Panc1 (cell line): ENCODE measurements around the gene METTL22. TPM values are rescaled to one million over a fixed set of nuclear protein-coding genes. Genes with fewer than 3 reads are reported as not detected.

Experiments used
- ATAC-seq: fragments of 200-7000 bp; cut with Tn5 transposase; 2 replicates; pipeline ENCODE4 v1.9.1; 2020; ENCODE audit warnings: mild to moderate bottlenecking, moderate library complexity
- BruUV-seq: library from RNA; stranded (reverse); fragments of 400-500 nt; replicated peaks from 2 replicates; lab custom pipeline; 2021; lab: Mats Ljungman, UMichigan
- CTCF ChIA-PET: fragments of 300-600 bp; sonication (Branson Sonifier 250); formaldehyde crosslinking; loops from one replicate; lab custom pipeline; 2022; ENCODE audit warnings: antibody characterized with exemption; lab: Charles Lee
- POLR2A ChIA-PET: fragments of 300-600 bp; sonication (Branson Sonifier 250); formaldehyde crosslinking; loops from one replicate; lab custom pipeline; 2022; ENCODE audit warnings: antibody characterized with exemption; lab: Charles Lee
- DNase-seq: peaks from one replicate; pipeline ENCODE4 v3.0.0-alpha.2; 2010; ENCODE audit warnings: low read depth, low spot score
- H3K27ac ChIP-seq: 2 replicates; pipeline ENCODE4 v1.5.1; 2011; ENCODE audit warnings: mild to moderate bottlenecking, low read length, inconsistent platforms
- H3K27me3 ChIP-seq: fragments of 200-500 bp; sonication (Bioruptor generic); 2 replicates; pipeline ENCODE4 v1.6.0; 2014; ENCODE audit warnings: low read length, inconsistent platforms; ENCODE audit not compliant: control insufficient read depth, insufficient read depth
- H3K36me3 ChIP-seq: fragments of 200-500 bp; sonication (Bioruptor generic); 2 replicates; pipeline ENCODE4 v1.5.1; 2014; ENCODE audit warnings: inconsistent platforms, mild to moderate bottlenecking, low read length, moderate library complexity; ENCODE audit not compliant: control insufficient read depth, insufficient read depth
- H3K4me1 ChIP-seq: 2 replicates; pipeline ENCODE4 v1.5.1; 2011; ENCODE audit warnings: inconsistent platforms, mild to moderate bottlenecking, low read length, moderate library complexity; ENCODE audit not compliant: control insufficient read depth, insufficient read depth
- H3K4me3 ChIP-seq, 2 experiments: 2 replicates each; pipeline ENCODE4 v1.5.1; 2011 to 2012; ENCODE audit warnings: low read depth in 2 of 2, low read length in 2 of 2, mild to moderate bottlenecking in 2 of 2, inconsistent platforms in 1 of 2, moderate library complexity in 1 of 2
- H3K9me3 ChIP-seq: fragments of 200-500 bp; sonication (Bioruptor generic); 2 replicates; pipeline ENCODE4 v1.5.1; 2014; ENCODE audit warnings: low read depth, mild to moderate bottlenecking, inconsistent platforms, low read length, moderate library complexity; ENCODE audit not compliant: control insufficient read depth, insufficient read depth
- CTCF ChIP-seq: fragments of 450-650 bp; IDR thresholded peaks from 2 replicates; pipeline ENCODE4 v1.5.1; 2017; ENCODE audit warnings: mild to moderate bottlenecking
- POLR2AphosphoS5 ChIP-seq: IDR thresholded peaks from 2 replicates; pipeline ENCODE4 v1.6.1; 2012; ENCODE audit warnings: mild to moderate bottlenecking, low read depth, low read length, moderate library complexity
- REST ChIP-seq, 2 experiments: IDR thresholded peaks; 2 replicates each; pipeline ENCODE4 v1.6.1; 2011 to 2012; ENCODE audit warnings: low read depth in 2 of 2, control low read depth in 1 of 2, low read length in 1 of 2, mild to moderate bottlenecking in 1 of 2, moderate library complexity in 1 of 2; ENCODE audit not compliant: insufficient read depth in 1 of 2
- SIN3A ChIP-seq: IDR thresholded peaks from 2 replicates; pipeline ENCODE4 v1.6.1; 2012; ENCODE audit warnings: low read depth, mild to moderate bottlenecking, low read length, moderate library complexity, borderline replicate concordance; ENCODE audit not compliant: insufficient read depth
- TCF7L2 ChIP-seq: IDR thresholded peaks from 2 replicates; pipeline ENCODE4 v1.6.1; 2011; ENCODE audit warnings: mild to moderate bottlenecking, low read depth, low read length, inconsistent platforms
- in situ Hi-C: cut with HindIII; loops from 2 replicates; pipeline ENCODE4 v1.10.0; 2016; ENCODE audit warnings: low sequenced_read_pairs, low pct_unique_long_range_greater_than_20kb
- intact Hi-C: fragments of 100-400 bp; cut with micrococcal nuclease; formaldehyde crosslinking; loops from one replicate; pipeline ENCODE4 v1.10.0; 2022; ENCODE audit not compliant: unreplicated experiment
- total RNA-seq: library from RNA; stranded (reverse); gene quantifications from one replicate; pipeline ENCODE4 v1.2.1, GENCODE V29; 2021; ENCODE audit not compliant: unreplicated experiment

METTL22 gene
- total RNA-seq, 1 experiment from 2014 or later = 31.8 TPM

- intact Hi-C loops = no loop called here
- DNase-seq (no peak), ATAC-seq (no peak)
- ChIA-PET POLR2A (no interaction called here), CTCF (no interaction called here)
- Histone ChIP-seq H3K36me3 (no peaks in the 10 kb centered on the region), H3K27me3 (no peaks in the 10 kb centered on the region), H3K4me3 (no peak overlapping the region), H3K4me1 (no peaks in the 10 kb centered on the region), H3K9me3 (no peaks in the 10 kb centered on the region), H3K27ac (no peak overlapping the region)
- no TSS peak for BruUV-seq
- TF ChIP-seq TCF7L2 = no peak
- no peak for TF ChIP-seq REST (IDR thresholded peaks at IDR 0.05; ENCODE audit: insufficient read depth in 1 of 2, low read depth in 2 of 2, low read length in 1 of 2)
- no peak for TF ChIP-seq CTCF
- TF ChIP-seq POLR2AphosphoS5 = no peak
- no peak for TF ChIP-seq SIN3A
- in situ Hi-C loops = no loop called here
Measured at GRCh38 chr16:8648877-8649276, 27.4 kb downstream of the METTL22 start.

GRCh38 chr16:8649829-8650554 lies 28.5 kb downstream of the METTL22 start:
- ChIA-PET POLR2A (no interaction called here), CTCF (no interaction called here)
- intact Hi-C loops (no loop called here), in situ Hi-C loops (no loop called here)
- no TSS peak for BruUV-seq
- DNase-seq = no peak
- H3K4me3 ChIP-seq = no peak overlapping the region
- no peaks in the 10 kb centered on the region for H3K9me3 ChIP-seq
- H3K4me1 ChIP-seq = no peaks in the 10 kb centered on the region
- no peak overlapping the region for H3K27ac ChIP-seq
- ATAC-seq = no peak
- no peaks in the 10 kb centered on the region for H3K27me3 ChIP-seq
- H3K36me3 ChIP-seq = no peaks in the 10 kb centered on the region
- TF ChIP-seq CTCF (no peak), TCF7L2 (no peak), POLR2AphosphoS5 (no peak), REST (IDR thresholded peaks at IDR 0.05; ENCODE audit: insufficient read depth in 1 of 2, low read depth in 2 of 2, low read length in 1 of 2) (no peak)
